NOMO-1 treated with dmso at 0.1 percent for 144 hours (cell line): Measurements from ENCODE around the gene REPIN1.
A peak's percentile ranks its signal among the peaks of the same experiment; 100 is the strongest.

Source experiments
- DNase-seq: peaks from one replicate; lab custom pipeline; 2025; ENCODE audit not compliant: unreplicated experiment; lab: John Stamatoyannopoulos, UW

REPIN1 gene

GRCh38 chr7:150359622-150360362, 8.8 kb upstream of the REPIN1 start:
- no peak for DNase-seq

GRCh38 chr7:150360363-150361058, 8.1 kb upstream of the REPIN1 start:
- DNase-seq: no peak

- DNase-seq: no peak
Observed at GRCh38 chr7:150361402-150361801, 7.2 kb upstream of the REPIN1 start.

- DNase-seq: no peak
Observed at GRCh38 chr7:150361807-150362621, 6.6 kb upstream of the REPIN1 start.

GRCh38 chr7:150363370-150363769, 5.3 kb upstream of the REPIN1 start:
- DNase-seq: no peak

- peak; percentile 19 for DNase-seq
Observed at GRCh38 chr7:150363872-150364271, 4.8 kb upstream of the REPIN1 start.

GRCh38 chr7:150365194-150365593, 3.4 kb upstream of the REPIN1 start:
- DNase-seq: no peak

- DNase-seq: peak; percentile 59
Observed at GRCh38 chr7:150365673-150366398, 2.8 kb upstream of the REPIN1 start.

GRCh38 chr7:150367677-150368095, 936 bp upstream of the REPIN1 start:
- DNase-seq: no peak

- no peak for DNase-seq
Observed at GRCh38 chr7:150368884-150369747, 494 bp downstream of the REPIN1 start.

GRCh38 chr7:150369748-150370501, 1.3 kb downstream of the REPIN1 start:
- no peak for DNase-seq

GRCh38 chr7:150370612-150371071, 2.0 kb downstream of the REPIN1 start:
- DNase-seq: no peak

GRCh38 chr7:150371131-150371995, 2.7 kb downstream of the REPIN1 start:
- no peak for DNase-seq

GRCh38 chr7:150371996-150372270, 3.3 kb downstream of the REPIN1 start:
- no peak for DNase-seq

- DNase-seq: no peak
Observed at GRCh38 chr7:150372271-150373048, 3.8 kb downstream of the REPIN1 start.

- no peak for DNase-seq
Observed at GRCh38 chr7:150373049-150373801, 4.6 kb downstream of the REPIN1 start.

- no peak for DNase-seq
Observed at GRCh38 chr7:150374026-150374425, 5.4 kb downstream of the REPIN1 start.
